Lower lobe of right lung (tissue), 2 donors: ENCODE measurements around the gene SELPLG. TPM values are rescaled to one million over a fixed set of nuclear protein-coding genes. Genes with fewer than 3 reads are reported as not detected.

Source experiments
- ATAC-seq, 2 donors: fragments of 200-7000 bp; cut with Tn5 transposase; one replicate each; pipeline ENCODE4 v1.9.1; 2020 to 2022; ENCODE audit warnings: mild to moderate bottlenecking in 2 of 2, moderate library complexity in 2 of 2
- DNase-seq: peaks from one replicate; pipeline ENCODE4 v3.0.0-alpha.2; 2020
- H3K27ac ChIP-seq: fragments of 200-600 bp; one replicate; pipeline ENCODE4 v1.8.0; 2022
- H3K27me3 ChIP-seq: fragments of 200-600 bp; one replicate; pipeline ENCODE4 v1.8.0; 2022; ENCODE audit warnings: low read depth
- H3K36me3 ChIP-seq: fragments of 200-600 bp; one replicate; pipeline ENCODE4 v1.8.0; 2022; ENCODE audit warnings: mild to moderate bottlenecking
- H3K4me1 ChIP-seq: fragments of 200-600 bp; one replicate; pipeline ENCODE4 v1.8.0; 2022
- H3K4me3 ChIP-seq: fragments of 200-600 bp; one replicate; pipeline ENCODE4 v1.8.0; 2022; ENCODE audit warnings: mild to moderate bottlenecking
- H3K9me3 ChIP-seq: fragments of 200-600 bp; one replicate; pipeline ENCODE4 v1.8.0; 2022
- intact Hi-C: fragments of 100-400 bp; cut with DNase I; formaldehyde crosslinking; loops from one replicate; pipeline ENCODE4 v1.11.0; 2022
- total RNA-seq: library from RNA; stranded (reverse); fragmentation: NEBNext Ultra II Directional; extraction: Animal tissue kit (Norgen Biotek cat#: 25700); gene quantifications from one replicate; pipeline ENCODE4 v1.2.1, GENCODE V29; 2021
- TF ChIP-seq, protein P1 (sequence below): fragments of 200-600 bp; IDR thresholded peaks from one replicate; pipeline ENCODE4 v1.8.0; 2022; ENCODE audit warnings: antibody characterized with exemption, mild to moderate bottlenecking
- donor health status: DM: no; HTN: yes; CAD: no; lungs with severe emphysema.

The SELPLG gene
- total RNA-seq, 1 donor from 2014 or later: 59.9 TPM

GRCh38 chr12:108623577-108623976, 10.1 kb downstream of the SELPLG start:
- TF ChIP-seq, protein P1, sequence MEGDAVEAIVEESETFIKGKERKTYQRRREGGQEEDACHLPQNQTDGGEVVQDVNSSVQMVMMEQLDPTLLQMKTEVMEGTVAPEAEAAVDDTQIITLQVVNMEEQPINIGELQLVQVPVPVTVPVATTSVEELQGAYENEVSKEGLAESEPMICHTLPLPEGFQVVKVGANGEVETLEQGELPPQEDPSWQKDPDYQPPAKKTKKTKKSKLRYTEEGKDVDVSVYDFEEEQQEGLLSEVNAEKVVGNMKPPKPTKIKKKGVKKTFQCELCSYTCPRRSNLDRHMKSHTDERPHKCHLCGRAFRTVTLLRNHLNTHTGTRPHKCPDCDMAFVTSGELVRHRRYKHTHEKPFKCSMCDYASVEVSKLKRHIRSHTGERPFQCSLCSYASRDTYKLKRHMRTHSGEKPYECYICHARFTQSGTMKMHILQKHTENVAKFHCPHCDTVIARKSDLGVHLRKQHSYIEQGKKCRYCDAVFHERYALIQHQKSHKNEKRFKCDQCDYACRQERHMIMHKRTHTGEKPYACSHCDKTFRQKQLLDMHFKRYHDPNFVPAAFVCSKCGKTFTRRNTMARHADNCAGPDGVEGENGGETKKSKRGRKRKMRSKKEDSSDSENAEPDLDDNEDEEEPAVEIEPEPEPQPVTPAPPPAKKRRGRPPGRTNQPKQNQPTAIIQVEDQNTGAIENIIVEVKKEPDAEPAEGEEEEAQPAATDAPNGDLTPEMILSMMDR: no peak
- H3K9me3 ChIP-seq: no peaks in the 10 kb centered on the region
- intact Hi-C loops: no loop called here
- peaks cover 14% of the 10 kb centered on the region for H3K36me3 ChIP-seq
- DNase-seq (peak; percentile 23), ATAC-seq (no peak)
- peaks cover 54% of the 10 kb centered on the region for H3K4me1 ChIP-seq
- H3K27me3 ChIP-seq: no peaks in the 10 kb centered on the region
- no peak overlapping the region for H3K27ac ChIP-seq
- H3K4me3 ChIP-seq: no peak overlapping the region

DNA sequence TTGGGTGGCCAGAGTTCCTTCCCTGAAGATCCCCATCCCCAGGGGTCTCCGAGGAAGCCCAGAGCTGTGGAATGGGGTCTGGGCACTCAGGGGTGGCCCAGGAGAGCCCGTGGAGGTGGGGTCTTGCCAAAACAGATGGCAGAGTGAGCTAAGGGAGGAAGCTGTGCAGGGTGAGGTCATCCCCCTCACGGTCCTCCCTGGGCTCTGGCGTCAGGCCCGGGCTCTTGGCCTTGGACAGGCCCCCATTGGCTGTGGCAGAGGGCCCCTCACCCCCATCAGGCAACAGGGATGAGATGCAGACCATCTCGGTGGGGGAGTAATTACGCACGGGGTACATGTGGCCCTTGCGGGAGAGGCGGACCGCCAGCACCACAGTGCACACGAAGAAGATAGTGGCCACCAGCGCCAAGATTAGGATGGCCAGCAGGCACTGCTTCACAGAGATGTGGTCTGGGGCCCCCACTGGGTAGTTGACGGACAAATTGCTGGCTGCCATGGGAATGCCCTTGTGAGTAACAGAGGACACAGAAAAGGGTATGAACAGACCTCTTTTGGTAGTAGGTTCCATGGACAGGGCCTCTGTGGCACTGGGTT, 10.7 kb downstream of the SELPLG start:
- peaks cover 14% of the 10 kb centered on the region for H3K36me3 ChIP-seq
- TF ChIP-seq, protein P1: no peak
- peak; percentile 32 for DNase-seq
- intact Hi-C loops: no loop called here
- no peaks in the 10 kb centered on the region for H3K27me3 ChIP-seq
- peak overlapping the region; percentile 81 for H3K27ac ChIP-seq
- ATAC-seq: no peak
- no peaks in the 10 kb centered on the region for H3K9me3 ChIP-seq
- H3K4me1 ChIP-seq: peaks cover 55% of the 10 kb centered on the region
- no peak overlapping the region for H3K4me3 ChIP-seq

DNA sequence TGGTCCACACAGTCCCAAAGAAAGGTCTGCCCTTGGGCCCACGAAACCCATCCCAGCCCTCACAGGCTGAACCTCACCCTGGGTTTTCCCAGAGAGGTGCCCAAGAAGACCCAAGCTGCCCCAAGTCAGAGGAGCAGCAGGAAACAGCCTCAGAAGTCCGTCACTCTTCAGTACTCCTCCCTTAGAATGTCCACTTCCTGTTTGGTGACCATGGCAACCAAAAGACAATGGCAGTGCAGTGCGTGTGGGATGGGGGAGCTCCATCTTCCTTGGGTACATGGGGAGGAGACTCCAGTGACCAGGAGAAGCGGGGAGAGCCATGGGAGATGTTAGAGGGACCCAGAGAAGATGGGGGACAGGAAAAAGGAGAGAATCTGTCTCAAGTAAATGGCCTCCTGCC, 11.3 kb downstream of the SELPLG start:
- ATAC-seq: peak; percentile 62 to 75
- TF ChIP-seq, protein P1: no peak
- Histone ChIP-seq H3K4me1 (peaks cover 55% of the 10 kb centered on the region), H3K36me3 (peaks cover 14% of the 10 kb centered on the region), H3K27ac (peak overlapping the region; percentile 81), H3K27me3 (no peaks in the 10 kb centered on the region), H3K9me3 (no peaks in the 10 kb centered on the region), H3K4me3 (no peak overlapping the region)
- peak; percentile 51 for DNase-seq
- intact Hi-C loops: no loop called here

DNA sequence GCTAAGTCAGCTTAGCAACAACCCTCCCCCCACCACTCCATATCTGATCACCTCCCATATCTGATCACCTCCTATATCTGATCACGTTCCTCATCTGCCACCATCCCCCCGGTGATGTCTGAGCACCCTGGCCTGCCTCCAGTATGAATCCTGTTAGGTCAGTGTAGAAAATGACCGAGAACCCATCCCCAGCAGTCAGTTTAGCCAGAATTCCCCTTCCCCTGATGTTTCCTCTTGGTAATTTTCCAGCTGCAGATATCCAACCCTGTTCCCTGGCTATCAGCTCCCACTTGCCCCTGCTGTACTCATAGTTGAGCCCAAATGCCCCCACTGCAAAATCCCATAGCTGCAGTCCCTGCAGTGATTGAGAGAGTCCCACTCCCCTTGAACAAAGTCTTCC, 12.5 kb downstream of the SELPLG start:
- Histone ChIP-seq H3K27me3 (no peaks in the 10 kb centered on the region), H3K9me3 (no peaks in the 10 kb centered on the region), H3K27ac (peak overlapping the region; percentile 81), H3K4me1 (peaks cover 62% of the 10 kb centered on the region), H3K4me3 (no peak overlapping the region), H3K36me3 (peaks cover 14% of the 10 kb centered on the region)
- ATAC-seq (no peak), DNase-seq (no peak)
- intact Hi-C loops: no loop called here
- TF ChIP-seq, protein P1: no peak

- peak in 1 of 2 donors; percentile 16 for ATAC-seq
- Histone ChIP-seq H3K4me3 (no peak overlapping the region), H3K36me3 (peaks cover 14% of the 10 kb centered on the region), H3K27ac (no peak overlapping the region), H3K9me3 (no peaks in the 10 kb centered on the region), H3K4me1 (peaks cover 62% of the 10 kb centered on the region), H3K27me3 (no peaks in the 10 kb centered on the region)
- intact Hi-C loops: no loop called here
- no peak for DNase-seq
- TF ChIP-seq, protein P1: no peak
Measured at GRCh38 chr12:108620236-108620879, 13.3 kb downstream of the SELPLG start.
